Measurements from ENCODE around the gene KIR2DL1. TPM values are rescaled to one million over a fixed set of nuclear protein-coding genes. Genes with fewer than 3 reads are reported as not detected.

The KIR2DL1 gene
- polyA plus RNA-seq, 1 donor from 2014 or later, result not detected

DNA sequence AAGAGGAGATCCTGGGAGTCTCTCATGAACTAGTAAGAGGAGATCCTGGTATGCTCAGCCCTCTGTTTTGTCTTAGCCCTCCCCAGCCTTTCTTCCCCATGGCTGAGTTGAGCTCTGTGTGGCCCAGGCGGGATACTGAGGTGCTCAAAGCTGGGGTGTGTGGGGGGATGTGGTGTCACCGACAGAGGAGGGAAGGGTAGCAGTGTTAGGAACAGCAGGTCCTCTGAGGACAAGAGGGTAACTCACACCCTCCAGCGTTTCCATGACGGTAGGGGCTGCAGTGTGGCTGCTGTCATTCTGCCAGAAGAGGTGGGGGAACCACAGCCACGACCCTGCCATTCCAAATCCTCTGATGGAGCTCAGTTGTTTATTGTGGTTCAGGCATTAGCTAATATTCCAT lies 34.5 kb downstream of the KIR2DL1 start:
- Histone ChIP-seq H3K9ac (ENCODE audit: low read length) (no peak overlapping the region), H2AFZ (ENCODE audit: low read depth, low read length) (no peak overlapping the region), H3K4me2 (ENCODE audit: low read length) (no peak overlapping the region), H3K27me3 (ENCODE audit: insufficient read depth, low read depth, low read length) (no peaks in the 10 kb centered on the region), H3K9me3 (ENCODE audit: low read length) (no peaks in the 10 kb centered on the region), H3K27ac (ENCODE audit: low read length) (no peak overlapping the region), H4K20me1 (ENCODE audit: insufficient read depth) (no peaks in the 10 kb centered on the region), H3K79me2 (replicated peaks; ENCODE audit: insufficient read depth, low read length) (no peaks in the 10 kb centered on the region), H3F3A (ENCODE audit: insufficient read depth, low read length, poor library complexity, severe bottlenecking) (no peaks in the 10 kb centered on the region), H3K36me3 (ENCODE audit: insufficient read depth, low read length) (no peaks in the 10 kb centered on the region), H3K9me2 (ENCODE audit: insufficient read depth, low read length) (no peaks in the 10 kb centered on the region), H3K4me3 (ENCODE audit: low read length) (no peak overlapping the region)
- no peak for TF ChIP-seq SMC3 (conservative IDR thresholded peaks at IDR 0.05; ENCODE audit: poor library complexity)
- no peak for TF ChIP-seq TAF1 (IDR thresholded peaks at IDR 0.05; ENCODE audit: low read depth)
- no peak for TF ChIP-seq EP300 (conservative IDR thresholded peaks at IDR 0.05; ENCODE audit: poor library complexity, severe bottlenecking)
- TF ChIP-seq RAD21 (conservative IDR thresholded peaks at IDR 0.05), result no peak
- TF ChIP-seq POLR2AphosphoS5 (IDR thresholded peaks at IDR 0.05), result no peak
- TF ChIP-seq, protein P1, sequence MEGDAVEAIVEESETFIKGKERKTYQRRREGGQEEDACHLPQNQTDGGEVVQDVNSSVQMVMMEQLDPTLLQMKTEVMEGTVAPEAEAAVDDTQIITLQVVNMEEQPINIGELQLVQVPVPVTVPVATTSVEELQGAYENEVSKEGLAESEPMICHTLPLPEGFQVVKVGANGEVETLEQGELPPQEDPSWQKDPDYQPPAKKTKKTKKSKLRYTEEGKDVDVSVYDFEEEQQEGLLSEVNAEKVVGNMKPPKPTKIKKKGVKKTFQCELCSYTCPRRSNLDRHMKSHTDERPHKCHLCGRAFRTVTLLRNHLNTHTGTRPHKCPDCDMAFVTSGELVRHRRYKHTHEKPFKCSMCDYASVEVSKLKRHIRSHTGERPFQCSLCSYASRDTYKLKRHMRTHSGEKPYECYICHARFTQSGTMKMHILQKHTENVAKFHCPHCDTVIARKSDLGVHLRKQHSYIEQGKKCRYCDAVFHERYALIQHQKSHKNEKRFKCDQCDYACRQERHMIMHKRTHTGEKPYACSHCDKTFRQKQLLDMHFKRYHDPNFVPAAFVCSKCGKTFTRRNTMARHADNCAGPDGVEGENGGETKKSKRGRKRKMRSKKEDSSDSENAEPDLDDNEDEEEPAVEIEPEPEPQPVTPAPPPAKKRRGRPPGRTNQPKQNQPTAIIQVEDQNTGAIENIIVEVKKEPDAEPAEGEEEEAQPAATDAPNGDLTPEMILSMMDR (IDR thresholded peaks at IDR 0.05; ENCODE audit: poor library complexity, severe bottlenecking), result no peak
- TF ChIP-seq MXI1 (conservative IDR thresholded peaks at IDR 0.05; ENCODE audit: poor library complexity, severe bottlenecking), result no peak
- no peak for TF ChIP-seq EZH2 (IDR thresholded peaks at IDR 0.05; ENCODE audit: borderline replicate concordance, insufficient read depth, low read length, poor library complexity, severe bottlenecking)
- TF ChIP-seq, protein P2, sequence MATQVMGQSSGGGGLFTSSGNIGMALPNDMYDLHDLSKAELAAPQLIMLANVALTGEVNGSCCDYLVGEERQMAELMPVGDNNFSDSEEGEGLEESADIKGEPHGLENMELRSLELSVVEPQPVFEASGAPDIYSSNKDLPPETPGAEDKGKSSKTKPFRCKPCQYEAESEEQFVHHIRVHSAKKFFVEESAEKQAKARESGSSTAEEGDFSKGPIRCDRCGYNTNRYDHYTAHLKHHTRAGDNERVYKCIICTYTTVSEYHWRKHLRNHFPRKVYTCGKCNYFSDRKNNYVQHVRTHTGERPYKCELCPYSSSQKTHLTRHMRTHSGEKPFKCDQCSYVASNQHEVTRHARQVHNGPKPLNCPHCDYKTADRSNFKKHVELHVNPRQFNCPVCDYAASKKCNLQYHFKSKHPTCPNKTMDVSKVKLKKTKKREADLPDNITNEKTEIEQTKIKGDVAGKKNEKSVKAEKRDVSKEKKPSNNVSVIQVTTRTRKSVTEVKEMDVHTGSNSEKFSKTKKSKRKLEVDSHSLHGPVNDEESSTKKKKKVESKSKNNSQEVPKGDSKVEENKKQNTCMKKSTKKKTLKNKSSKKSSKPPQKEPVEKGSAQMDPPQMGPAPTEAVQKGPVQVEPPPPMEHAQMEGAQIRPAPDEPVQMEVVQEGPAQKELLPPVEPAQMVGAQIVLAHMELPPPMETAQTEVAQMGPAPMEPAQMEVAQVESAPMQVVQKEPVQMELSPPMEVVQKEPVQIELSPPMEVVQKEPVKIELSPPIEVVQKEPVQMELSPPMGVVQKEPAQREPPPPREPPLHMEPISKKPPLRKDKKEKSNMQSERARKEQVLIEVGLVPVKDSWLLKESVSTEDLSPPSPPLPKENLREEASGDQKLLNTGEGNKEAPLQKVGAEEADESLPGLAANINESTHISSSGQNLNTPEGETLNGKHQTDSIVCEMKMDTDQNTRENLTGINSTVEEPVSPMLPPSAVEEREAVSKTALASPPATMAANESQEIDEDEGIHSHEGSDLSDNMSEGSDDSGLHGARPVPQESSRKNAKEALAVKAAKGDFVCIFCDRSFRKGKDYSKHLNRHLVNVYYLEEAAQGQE (IDR thresholded peaks at IDR 0.05; ENCODE audit: borderline replicate concordance), result no peak

DNA sequence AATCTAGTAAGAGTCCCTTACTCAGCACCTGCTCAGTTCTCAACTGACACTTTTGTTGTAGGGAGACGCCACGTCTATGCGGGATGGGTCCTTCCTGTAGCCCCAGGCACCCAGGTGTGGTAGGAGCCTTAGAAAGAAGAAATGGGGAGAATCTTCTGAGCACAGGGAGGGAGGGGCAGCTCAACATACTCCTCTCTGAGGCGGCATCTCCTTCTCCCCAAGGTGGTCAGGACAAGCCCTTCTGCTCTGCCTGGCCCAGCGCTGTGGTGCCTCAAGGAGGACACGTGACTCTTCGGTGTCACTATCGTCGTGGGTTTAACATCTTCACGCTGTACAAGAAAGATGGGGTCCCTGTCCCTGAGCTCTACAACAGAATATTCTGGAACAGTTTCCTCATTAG lies 35.0 kb downstream of the KIR2DL1 start:
- no peak overlapping the region for H2AFZ ChIP-seq (ENCODE audit: low read depth, low read length)
- no peak overlapping the region for H3K4me3 ChIP-seq (ENCODE audit: low read length)
- H3K27ac ChIP-seq (ENCODE audit: low read length), result no peak overlapping the region
- no peaks in the 10 kb centered on the region for H4K20me1 ChIP-seq (ENCODE audit: insufficient read depth)
- H3K36me3 ChIP-seq (ENCODE audit: insufficient read depth, low read length), result no peaks in the 10 kb centered on the region
- H3K9me3 ChIP-seq (ENCODE audit: low read length), result no peaks in the 10 kb centered on the region
- H3K27me3 ChIP-seq (ENCODE audit: insufficient read depth, low read depth, low read length), result no peaks in the 10 kb centered on the region
- H3F3A ChIP-seq (ENCODE audit: insufficient read depth, low read length, poor library complexity, severe bottlenecking), result no peaks in the 10 kb centered on the region
- H3K9me2 ChIP-seq (ENCODE audit: insufficient read depth, low read length), result no peaks in the 10 kb centered on the region
- H3K79me2 ChIP-seq (replicated peaks; ENCODE audit: insufficient read depth, low read length), result no peaks in the 10 kb centered on the region
- no peak overlapping the region for H3K4me2 ChIP-seq (ENCODE audit: low read length)
- TF ChIP-seq EZH2 (IDR thresholded peaks at IDR 0.05; ENCODE audit: borderline replicate concordance, insufficient read depth, low read length, poor library complexity, severe bottlenecking) (no peak), TAF1 (IDR thresholded peaks at IDR 0.05; ENCODE audit: low read depth) (no peak), SMC3 (conservative IDR thresholded peaks at IDR 0.05; ENCODE audit: poor library complexity) (no peak), EP300 (conservative IDR thresholded peaks at IDR 0.05; ENCODE audit: poor library complexity, severe bottlenecking) (no peak), POLR2AphosphoS5 (IDR thresholded peaks at IDR 0.05) (no peak), RAD21 (conservative IDR thresholded peaks at IDR 0.05) (no peak), MXI1 (conservative IDR thresholded peaks at IDR 0.05; ENCODE audit: poor library complexity, severe bottlenecking) (no peak)
- TF ChIP-seq, protein P1 (IDR thresholded peaks at IDR 0.05; ENCODE audit: poor library complexity, severe bottlenecking), result no peak
- TF ChIP-seq, protein P2 (IDR thresholded peaks at IDR 0.05; ENCODE audit: borderline replicate concordance), result no peak
- H3K9ac ChIP-seq (ENCODE audit: low read length), result no peak overlapping the region

Data from neural cell (in vitro differentiated cells).